GM12891 (cell line): Measurements from ENCODE around the gene PRR7.
A peak's percentile ranks its signal among the peaks of the same experiment; 100 is the strongest.

Source experiments
- DNase-seq: peaks from one replicate; pipeline ENCODE4 v3.0.0; 2011; ENCODE audit warnings: low spot score; ENCODE audit not compliant: insufficient read length
- FAIRE-seq: peaks from 2 replicates; lab custom pipeline; 2011; peaks lifted over from hg19 to GRCh38; lab: Jason Lieb, UNC
- PAX5 ChIP-seq: IDR thresholded peaks from 2 replicates; pipeline ENCODE4 v1.6.1; 2011; ENCODE audit warnings: low read length, moderate library complexity, mild to moderate bottlenecking; ENCODE audit not compliant: insufficient read depth, severe bottlenecking
- POLR2A ChIP-seq: IDR thresholded peaks from 2 replicates; pipeline ENCODE4 v1.6.1; 2011; ENCODE audit warnings: low read depth, low read length, control low read depth
- POLR2AphosphoS5 ChIP-seq: IDR thresholded peaks from 2 replicates; pipeline ENCODE4 v1.6.1; 2011; ENCODE audit warnings: low read depth, low read length, control low read depth
- POU2F2 ChIP-seq: IDR thresholded peaks from 2 replicates; pipeline ENCODE4 v1.6.1; 2011; ENCODE audit warnings: low read depth, mild to moderate bottlenecking, control low read depth, low read length, moderate library complexity
- SPI1 ChIP-seq: IDR thresholded peaks from 2 replicates; pipeline ENCODE4 v1.6.1; 2011; ENCODE audit warnings: low read depth, low read length, control low read depth
- TAF1 ChIP-seq: IDR thresholded peaks from 2 replicates; pipeline ENCODE4 v1.6.1; 2011; ENCODE audit warnings: low read depth, low read length, control low read depth

PRR7 gene

GRCh38 chr5:177430972-177431316 is 15.7 kb upstream of the PRR7 start:
- FAIRE-seq (no peak), DNase-seq (no peak)
- TF ChIP-seq POLR2AphosphoS5 (no peak), POU2F2 (no peak), SPI1 (peak; percentile 29; the same call in 1 of the 2 replicates)

- FAIRE-seq (peak; percentile 99), DNase-seq (peak; percentile 77)
- TF ChIP-seq POLR2AphosphoS5 (peak; percentile 60), POLR2A (peak; percentile 45; the same call in 1 of the 2 replicates), POU2F2 (peak; percentile 43; the same call in 1 of the 2 replicates), TAF1 (no peak), PAX5 (no peak), SPI1 (peak; percentile 65)
Observed at GRCh38 chr5:177431317-177432142, 15.1 kb upstream of the PRR7 start.

GRCh38 chr5:177432143-177432838 is 14.3 kb upstream of the PRR7 start:
- no peak for FAIRE-seq
- no peak for DNase-seq
- TF ChIP-seq SPI1 (no peak), POU2F2 (peak; percentile 6; the same call in 1 of the 2 replicates)

GRCh38 chr5:177432839-177433657 is 13.6 kb upstream of the PRR7 start:
- no peak for TF ChIP-seq POLR2AphosphoS5
- TF ChIP-seq SPI1 = no peak
- TF ChIP-seq TAF1 = no peak
- TF ChIP-seq POLR2A = no peak
- no peak for DNase-seq

GRCh38 chr5:177433658-177434217 is 12.9 kb upstream of the PRR7 start:
- TF ChIP-seq POLR2A = no peak
- no peak for TF ChIP-seq SPI1
- TF ChIP-seq POU2F2 = no peak
- no peak for TF ChIP-seq PAX5
- peak; percentile 33; the same call in 1 of the 2 replicates for TF ChIP-seq POLR2AphosphoS5
- no peak for FAIRE-seq
- no peak for DNase-seq

More at GRCh38 chr5:177432839-177433657, 13.6 kb upstream of the PRR7 start:
- peak; percentile 5 for FAIRE-seq

- DNase-seq (no peak), FAIRE-seq (no peak)
- TF ChIP-seq SPI1 = no peak
- TF ChIP-seq POLR2A = no peak
- no peak for TF ChIP-seq TAF1
- TF ChIP-seq PAX5 = no peak
- no peak for TF ChIP-seq POLR2AphosphoS5
- no peak for TF ChIP-seq POU2F2
Observed at GRCh38 chr5:177434437-177434836, 12.2 kb upstream of the PRR7 start.

- TF ChIP-seq SPI1 = no peak
- no peak for TF ChIP-seq PAX5
- 0 out of 2 replicates have a peak, but pooled peaks have one; percentile 11 for TF ChIP-seq POLR2A
- FAIRE-seq = no peak
- DNase-seq = no peak
Observed at GRCh38 chr5:177434942-177435738, 11.5 kb upstream of the PRR7 start.

- TF ChIP-seq POLR2AphosphoS5 = no peak
- no peak for DNase-seq
- no peak for FAIRE-seq
Observed at GRCh38 chr5:177435847-177436536, 10.6 kb upstream of the PRR7 start.
